Neural crest cell (in vitro differentiated cells): ENCODE measurements around the gene GRIN2A. TPM values are rescaled to one million over a fixed set of nuclear protein-coding genes. Genes with fewer than 3 reads are reported as not detected.

Experiments
- DNase-seq: peaks from one replicate; pipeline ENCODE4 v3.0.0; 2021; ENCODE audit warnings: low read depth, mixed read lengths, low spot score
- H3K27ac Mint-ChIP-seq: one replicate; pipeline ENCODE4 v1.8.0; 2021; ENCODE audit warnings: mild to moderate bottlenecking, mixed read lengths; ENCODE audit not compliant: unreplicated experiment
- H3K27me3 Mint-ChIP-seq: 2 replicates; pipeline ENCODE4 v1.8.0; 2021; ENCODE audit warnings: low read depth, mild to moderate bottlenecking, mixed read lengths
- H3K36me3 Mint-ChIP-seq: 2 replicates; pipeline ENCODE4 v1.8.0; 2021; ENCODE audit warnings: low read depth, mild to moderate bottlenecking, mixed read lengths
- H3K4me1 Mint-ChIP-seq: 2 replicates; pipeline ENCODE4 v1.8.0; 2021; ENCODE audit warnings: mixed read lengths
- H3K4me3 Mint-ChIP-seq: one replicate; pipeline ENCODE4 v1.8.0; 2021; ENCODE audit warnings: mild to moderate bottlenecking, mixed read lengths
- H3K9me3 Mint-ChIP-seq: 2 replicates; pipeline ENCODE4 v1.8.0; 2021; ENCODE audit warnings: mixed read lengths
- total RNA-seq: library from RNA; stranded (reverse); gene quantifications from 2 replicates; pipeline ENCODE4 v1.2.1, GENCODE V29; 2021
- TF ChIP-seq, protein P1 (sequence below): fragments of 200-600 bp; sonication (generic); conservative IDR thresholded peaks from 2 replicates; pipeline ENCODE4 v1.5.0; 2021; ENCODE audit warnings: antibody characterized with exemption, mild to moderate bottlenecking

GRIN2A gene
- total RNA-seq, 1 donor from 2014 or later: 0.09 TPM

DNA sequence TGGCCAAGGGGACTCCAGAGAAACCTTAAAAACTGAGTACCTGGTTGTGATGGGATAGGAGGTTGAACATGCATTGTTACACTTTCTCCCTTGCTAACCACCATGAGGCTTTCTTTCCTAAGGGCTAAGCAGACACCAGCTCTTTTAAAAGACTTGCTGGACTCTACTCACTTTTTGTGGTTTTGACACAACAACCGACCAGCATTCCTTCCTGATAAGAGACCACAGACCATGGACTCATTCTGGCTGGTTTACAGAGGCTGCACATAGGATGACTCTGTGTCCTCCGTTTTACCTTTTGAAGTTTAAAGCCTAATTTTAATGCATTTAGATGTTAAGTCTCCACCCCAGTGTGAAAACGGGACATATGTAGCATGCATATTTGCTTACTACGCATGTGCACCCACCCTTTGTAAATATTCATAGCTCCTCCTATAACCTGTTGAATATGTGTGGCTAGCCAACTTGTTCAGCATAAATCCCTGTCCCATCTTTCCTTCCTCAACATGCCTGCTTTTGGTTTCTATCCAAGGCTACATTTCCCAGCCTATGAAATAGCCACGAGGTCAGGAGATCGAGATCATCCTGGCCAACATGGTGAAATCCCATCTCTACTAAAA is 475.9 kb downstream of the GRIN2A start:
- TF ChIP-seq, protein P1, sequence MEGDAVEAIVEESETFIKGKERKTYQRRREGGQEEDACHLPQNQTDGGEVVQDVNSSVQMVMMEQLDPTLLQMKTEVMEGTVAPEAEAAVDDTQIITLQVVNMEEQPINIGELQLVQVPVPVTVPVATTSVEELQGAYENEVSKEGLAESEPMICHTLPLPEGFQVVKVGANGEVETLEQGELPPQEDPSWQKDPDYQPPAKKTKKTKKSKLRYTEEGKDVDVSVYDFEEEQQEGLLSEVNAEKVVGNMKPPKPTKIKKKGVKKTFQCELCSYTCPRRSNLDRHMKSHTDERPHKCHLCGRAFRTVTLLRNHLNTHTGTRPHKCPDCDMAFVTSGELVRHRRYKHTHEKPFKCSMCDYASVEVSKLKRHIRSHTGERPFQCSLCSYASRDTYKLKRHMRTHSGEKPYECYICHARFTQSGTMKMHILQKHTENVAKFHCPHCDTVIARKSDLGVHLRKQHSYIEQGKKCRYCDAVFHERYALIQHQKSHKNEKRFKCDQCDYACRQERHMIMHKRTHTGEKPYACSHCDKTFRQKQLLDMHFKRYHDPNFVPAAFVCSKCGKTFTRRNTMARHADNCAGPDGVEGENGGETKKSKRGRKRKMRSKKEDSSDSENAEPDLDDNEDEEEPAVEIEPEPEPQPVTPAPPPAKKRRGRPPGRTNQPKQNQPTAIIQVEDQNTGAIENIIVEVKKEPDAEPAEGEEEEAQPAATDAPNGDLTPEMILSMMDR: no peak
- H3K27me3 Mint-ChIP-seq: peaks cover 2% of the 10 kb centered on the region
- peaks cover 5% of the 10 kb centered on the region for H3K9me3 Mint-ChIP-seq
- no peaks in the 10 kb centered on the region for H3K36me3 Mint-ChIP-seq
- H3K27ac Mint-ChIP-seq: no peak overlapping the region
- no peak for DNase-seq
- H3K4me3 Mint-ChIP-seq: no peak overlapping the region
- H3K4me1 Mint-ChIP-seq: peaks cover 10% of the 10 kb centered on the region

DNA sequence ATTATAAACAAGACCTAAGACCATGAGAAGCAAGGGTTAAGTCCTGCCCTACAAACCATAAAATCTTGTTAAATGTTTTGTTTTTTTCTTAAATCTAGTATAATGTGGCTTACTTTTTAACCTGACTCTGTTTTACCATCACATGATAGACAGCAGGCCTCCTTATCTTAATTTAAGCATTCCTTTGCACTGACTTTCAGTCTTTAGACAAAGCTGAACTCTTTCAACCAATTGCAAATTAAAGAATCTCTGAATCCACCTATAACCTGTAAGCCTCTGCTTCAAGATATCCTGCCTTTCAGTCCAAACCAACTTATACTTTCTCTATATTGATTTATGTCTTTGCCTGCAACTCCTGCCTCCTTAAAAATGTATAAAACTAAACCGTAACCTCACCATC is 478.5 kb downstream of the GRIN2A start:
- no peak for DNase-seq
- H3K36me3 Mint-ChIP-seq: no peaks in the 10 kb centered on the region
- H3K27me3 Mint-ChIP-seq: peaks cover 6% of the 10 kb centered on the region
- TF ChIP-seq, protein P1: no peak
- H3K4me3 Mint-ChIP-seq: no peak overlapping the region
- peaks cover 5% of the 10 kb centered on the region for H3K9me3 Mint-ChIP-seq
- peaks cover 5% of the 10 kb centered on the region for H3K4me1 Mint-ChIP-seq
- no peak overlapping the region for H3K27ac Mint-ChIP-seq

Other genes with a start within 250 kb of the GRIN2A start
- gene ATF7IP2, start 203.6 kb upstream of the GRIN2A start, total RNA-seq: 19.4 and 21.1 TPM in 2 replicates